ENCODE results near the gene C20orf204. TPM values are rescaled to one million over a fixed set of nuclear protein-coding genes. Genes with fewer than 3 reads are reported as not detected.

Gene C20orf204
- total RNA-seq, 4 donors from 2014 or later = 0.68 to 34.8 (median 1.4) TPM; not detected in 1

DNA sequence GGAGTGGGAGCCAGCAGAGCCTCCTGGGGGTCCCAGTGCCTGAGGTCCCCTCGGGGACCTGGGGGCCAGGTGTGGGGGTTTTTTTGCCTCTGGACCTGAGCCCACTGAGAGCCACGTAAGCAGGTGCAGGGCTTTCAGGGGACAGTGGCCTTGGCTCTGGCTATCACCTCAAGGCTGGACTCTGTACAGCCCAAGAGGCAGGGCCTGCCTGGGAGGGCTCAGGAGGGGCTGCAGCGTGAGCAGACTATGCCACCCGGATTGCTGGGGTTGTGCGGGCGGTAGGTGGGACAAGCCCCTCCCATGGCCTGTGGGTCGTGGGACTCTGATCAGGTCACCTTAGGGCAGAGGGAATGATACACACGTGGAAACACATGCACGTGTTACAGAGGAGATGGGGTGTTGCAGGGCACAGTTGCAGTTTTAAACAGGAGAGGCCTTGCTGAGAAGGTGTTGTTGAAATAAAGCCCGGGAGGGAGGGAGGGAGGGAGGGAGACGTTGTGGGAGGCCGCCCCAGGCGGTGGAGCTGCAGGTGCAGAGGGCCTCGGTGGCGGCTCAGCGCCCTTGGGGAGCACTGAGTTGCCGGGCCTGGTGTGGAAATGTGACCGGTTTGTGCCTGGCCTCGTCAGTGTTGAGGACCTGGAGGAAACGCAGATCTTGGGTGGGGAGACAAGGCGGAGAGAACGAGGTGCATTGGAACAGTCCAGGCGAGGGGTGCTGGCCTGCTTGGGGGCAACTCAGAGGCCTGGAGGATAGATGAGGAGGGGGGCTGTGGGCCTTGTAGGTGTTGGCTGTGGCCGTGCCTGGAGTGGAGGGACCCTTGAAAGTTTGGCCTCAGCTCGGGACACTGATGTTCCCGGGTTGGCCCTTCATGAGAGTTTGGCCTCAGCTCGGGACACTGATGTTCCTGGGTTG is 29.3 kb downstream of the C20orf204 start:
- Histone ChIP-seq H3K27ac (no peak overlapping the region), H3K4me1 (peaks cover 13 to 26% (median 20%) of the 10 kb centered on the region in 4 donors), H3K4me3 (no peak overlapping the region), H3K9me3 (no peaks in the 10 kb centered on the region), H3K36me3 (no peaks in the 10 kb centered on the region), H3K27me3 (peaks cover 4% of the 10 kb centered on the region)
- intact Hi-C loops (cut with DNase I; ENCODE audit: low total_unique reads) = no loop called here
- 44% methylated on average over 27 of the region's 27 CpGs; no CpG with 5 or more reads in 1 of the 2 donors for WGBS, 2 donors (ENCODE audit: low coverage in 1 of 2)
- TF ChIP-seq EP300 (IDR thresholded peaks at IDR 0.05; ENCODE audit: low read depth) = no peak
- TF ChIP-seq POLR2A (IDR thresholded peaks at IDR 0.05) = no peak
- TF ChIP-seq, protein P1, sequence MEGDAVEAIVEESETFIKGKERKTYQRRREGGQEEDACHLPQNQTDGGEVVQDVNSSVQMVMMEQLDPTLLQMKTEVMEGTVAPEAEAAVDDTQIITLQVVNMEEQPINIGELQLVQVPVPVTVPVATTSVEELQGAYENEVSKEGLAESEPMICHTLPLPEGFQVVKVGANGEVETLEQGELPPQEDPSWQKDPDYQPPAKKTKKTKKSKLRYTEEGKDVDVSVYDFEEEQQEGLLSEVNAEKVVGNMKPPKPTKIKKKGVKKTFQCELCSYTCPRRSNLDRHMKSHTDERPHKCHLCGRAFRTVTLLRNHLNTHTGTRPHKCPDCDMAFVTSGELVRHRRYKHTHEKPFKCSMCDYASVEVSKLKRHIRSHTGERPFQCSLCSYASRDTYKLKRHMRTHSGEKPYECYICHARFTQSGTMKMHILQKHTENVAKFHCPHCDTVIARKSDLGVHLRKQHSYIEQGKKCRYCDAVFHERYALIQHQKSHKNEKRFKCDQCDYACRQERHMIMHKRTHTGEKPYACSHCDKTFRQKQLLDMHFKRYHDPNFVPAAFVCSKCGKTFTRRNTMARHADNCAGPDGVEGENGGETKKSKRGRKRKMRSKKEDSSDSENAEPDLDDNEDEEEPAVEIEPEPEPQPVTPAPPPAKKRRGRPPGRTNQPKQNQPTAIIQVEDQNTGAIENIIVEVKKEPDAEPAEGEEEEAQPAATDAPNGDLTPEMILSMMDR (IDR thresholded peaks at IDR 0.05) = no peak
- no peak for TF ChIP-seq POLR2AphosphoS5 (IDR thresholded peaks at IDR 0.05)
- DNase-seq = no peak
- in situ Hi-C loops (cut with MboI; ENCODE audit: low pct_ligation_motif_present in 1 of 4, low pct_unique_long_range_greater_than_20kb in 1 of 4, low sequenced_read_pairs in 3 of 4) = no loop called here

DNA sequence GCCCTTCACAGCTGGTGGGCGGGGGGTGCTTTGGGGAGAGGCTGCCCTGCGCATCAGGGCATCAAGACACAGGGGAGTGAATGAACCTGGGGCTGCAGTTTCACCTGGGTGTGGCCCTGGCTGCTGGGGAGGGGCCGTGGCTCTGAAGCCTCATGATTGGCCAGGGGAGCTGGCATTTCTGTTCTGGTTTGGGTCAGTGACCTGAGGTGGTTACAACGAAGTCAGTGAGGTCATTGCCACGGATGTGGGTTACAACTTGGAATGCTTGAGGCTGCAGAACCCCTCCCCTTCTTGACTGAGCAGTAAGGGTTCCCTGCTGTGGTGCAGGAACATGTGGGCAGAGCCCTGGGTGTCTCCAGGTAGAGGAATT is 30.0 kb downstream of the C20orf204 start:
- 18% methylated on average over 5 of the region's 5 CpGs; no CpG with 5 or more reads in 1 of the 2 donors for WGBS, 2 donors (ENCODE audit: low coverage in 1 of 2)
- Histone ChIP-seq H3K4me3 (no peak overlapping the region), H3K27me3 (peaks cover 4% of the 10 kb centered on the region), H3K36me3 (no peaks in the 10 kb centered on the region), H3K9me3 (no peaks in the 10 kb centered on the region), H3K4me1 (peaks cover 13 to 26% (median 20%) of the 10 kb centered on the region in 4 donors), H3K27ac (no peak overlapping the region)
- in situ Hi-C loops (cut with MboI; ENCODE audit: low pct_ligation_motif_present in 1 of 4, low pct_unique_long_range_greater_than_20kb in 1 of 4, low sequenced_read_pairs in 3 of 4) = no loop called here
- intact Hi-C loops (cut with DNase I; ENCODE audit: low total_unique reads) = no loop called here
- TF ChIP-seq EP300 (IDR thresholded peaks at IDR 0.05; ENCODE audit: low read depth) (no peak), POLR2A (IDR thresholded peaks at IDR 0.05) (no peak), POLR2AphosphoS5 (IDR thresholded peaks at IDR 0.05) (no peak)
- TF ChIP-seq, protein P1 (IDR thresholded peaks at IDR 0.05) = no peak
- peak; percentile 54 for DNase-seq

DNA sequence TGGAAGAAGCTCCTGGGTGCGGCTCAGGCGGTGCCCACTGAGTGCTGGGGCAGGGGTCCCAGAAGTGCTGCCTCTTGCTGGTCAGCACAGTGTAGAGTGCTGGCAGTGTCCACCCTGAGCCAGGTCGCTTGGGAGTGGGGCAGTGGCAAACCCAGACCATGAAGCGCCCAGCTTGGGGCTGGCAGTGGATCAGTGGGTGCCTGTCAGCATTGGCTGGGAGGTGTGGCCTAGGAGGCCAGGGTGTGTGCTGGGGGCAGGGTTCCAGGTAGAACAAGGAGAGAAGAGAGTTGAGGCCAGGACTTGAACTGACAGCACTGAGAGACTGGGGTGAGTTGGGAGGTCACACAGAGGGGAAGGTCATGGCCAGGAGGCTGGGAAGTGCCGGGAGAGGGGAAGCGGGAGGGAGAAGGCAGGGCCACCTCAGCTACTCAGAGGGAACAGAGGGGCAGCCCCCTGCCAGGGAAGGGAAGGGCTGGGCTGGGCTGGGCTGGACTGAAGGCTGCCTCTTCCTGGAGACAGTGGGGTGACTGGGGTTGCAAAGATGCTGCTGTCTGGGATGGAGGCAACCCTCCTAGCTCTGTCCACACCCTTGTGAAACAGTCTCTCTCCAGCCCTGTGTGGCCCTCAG is 31.1 kb downstream of the C20orf204 start:
- no peak for DNase-seq
- TF ChIP-seq, protein P1 (IDR thresholded peaks at IDR 0.05) = no peak
- TF ChIP-seq POLR2A (IDR thresholded peaks at IDR 0.05) (no peak), POLR2AphosphoS5 (IDR thresholded peaks at IDR 0.05) (no peak), EP300 (IDR thresholded peaks at IDR 0.05; ENCODE audit: low read depth) (no peak)
- H3K4me1 ChIP-seq = peaks cover 13 to 25% (median 20%) of the 10 kb centered on the region in 4 donors
- peaks cover 4% of the 10 kb centered on the region for H3K27me3 ChIP-seq
- 81% methylated on average over 6 of the region's 6 CpGs; no CpG with 5 or more reads in 1 of the 2 donors for WGBS, 2 donors (ENCODE audit: low coverage in 1 of 2)
- H3K4me3 ChIP-seq = no peak overlapping the region
- H3K36me3 ChIP-seq = no peaks in the 10 kb centered on the region
- in situ Hi-C loops (cut with MboI; ENCODE audit: low pct_ligation_motif_present in 1 of 4, low pct_unique_long_range_greater_than_20kb in 1 of 4, low sequenced_read_pairs in 3 of 4) (no loop called here), intact Hi-C loops (cut with DNase I; ENCODE audit: low total_unique reads) (no loop called here)
- H3K9me3 ChIP-seq = no peaks in the 10 kb centered on the region
- no peak overlapping the region for H3K27ac ChIP-seq

DNA sequence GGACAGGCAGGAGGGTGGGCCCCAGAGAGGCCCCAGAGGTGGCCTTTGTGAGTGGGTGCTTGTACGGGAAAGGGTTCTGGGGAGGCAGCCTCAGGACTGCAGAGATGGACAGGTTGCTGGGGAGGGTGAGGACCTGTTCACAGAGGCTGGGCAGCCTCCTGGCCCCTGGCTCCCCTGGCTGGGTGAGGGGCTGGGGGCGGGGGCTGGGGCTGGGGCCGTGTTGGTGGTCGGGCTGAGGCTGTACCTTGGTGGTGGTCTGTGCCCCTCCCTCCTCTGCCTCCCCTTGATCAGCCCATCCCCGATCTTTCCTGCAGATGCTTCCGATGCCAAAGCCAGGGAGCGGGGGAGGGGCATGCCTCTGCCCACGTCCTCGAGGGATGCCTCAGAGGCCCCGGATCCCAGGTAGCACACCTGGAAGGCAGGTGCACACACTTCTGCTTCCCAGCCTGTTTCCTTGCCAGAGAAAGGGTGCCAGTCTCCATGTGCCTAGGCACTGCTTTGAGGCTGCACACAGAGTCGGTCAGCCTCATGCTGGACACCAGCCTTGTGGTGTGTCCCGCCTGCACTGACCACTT is 31.8 kb downstream of the C20orf204 start:
- Histone ChIP-seq H3K9me3 (no peaks in the 10 kb centered on the region), H3K4me1 (peaks cover 9 to 19% (median 15%) of the 10 kb centered on the region in 4 donors), H3K27me3 (peaks cover 4% of the 10 kb centered on the region), H3K36me3 (no peaks in the 10 kb centered on the region), H3K27ac (no peak overlapping the region), H3K4me3 (no peak overlapping the region)
- no peak for DNase-seq
- intact Hi-C loops (cut with DNase I; ENCODE audit: low total_unique reads) = no loop called here
- 75% methylated on average over 11 of the region's 12 CpGs; no CpG with 5 or more reads in 1 of the 2 donors for WGBS, 2 donors (ENCODE audit: low coverage in 1 of 2)
- in situ Hi-C loops (cut with MboI; ENCODE audit: low pct_ligation_motif_present in 1 of 4, low pct_unique_long_range_greater_than_20kb in 1 of 4, low sequenced_read_pairs in 3 of 4) = no loop called here
- no peak for TF ChIP-seq EP300 (IDR thresholded peaks at IDR 0.05; ENCODE audit: low read depth)

Measured in transverse colon (tissue), 4 donors.